ENCODE data around the gene LRRC8A. TPM values are rescaled to one million over a fixed set of nuclear protein-coding genes. Genes with fewer than 3 reads are reported as not detected.
A peak's percentile ranks its signal among the peaks of the same experiment; 100 is the strongest.

The LRRC8A gene
- total and polyA plus RNA-seq, 2 of the 13 experiments (the other 11 are each of a cell fraction or from before 2014, with no cell fraction given) = 16.1 to 40.6 TPM

DNA sequence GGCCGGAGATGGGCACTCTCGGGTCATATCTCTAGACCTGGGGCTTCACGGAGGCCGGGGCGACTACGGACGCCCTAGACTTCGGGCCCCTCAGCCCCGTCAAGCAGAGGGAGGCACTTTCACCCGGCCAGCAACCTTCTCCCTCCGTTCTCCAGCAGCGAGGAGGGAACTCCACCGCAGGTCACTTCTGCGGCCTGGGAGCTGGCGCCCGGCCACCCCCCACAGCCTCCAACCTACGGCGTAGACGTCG, 65.3 kb downstream of the LRRC8A start (continued):
- TF ChIP-seq, protein P1, sequence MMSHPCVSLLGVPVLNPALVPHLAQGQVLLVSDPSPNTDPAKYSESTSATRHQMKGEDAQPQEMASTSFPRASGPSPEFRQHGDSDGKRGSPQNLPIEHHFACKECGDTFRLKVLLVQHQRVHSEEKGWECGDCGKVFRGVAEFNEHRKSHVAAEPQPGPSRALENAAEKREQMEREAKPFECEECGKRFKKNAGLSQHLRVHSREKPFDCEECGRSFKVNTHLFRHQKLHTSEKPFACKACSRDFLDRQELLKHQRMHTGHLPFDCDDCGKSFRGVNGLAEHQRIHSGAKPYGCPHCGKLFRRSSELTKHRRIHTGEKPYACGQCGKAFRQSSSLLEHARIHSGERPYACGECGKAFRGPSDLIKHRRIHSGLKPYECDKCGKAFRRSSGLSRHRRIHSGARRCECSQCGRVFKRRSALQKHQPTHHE (CRISPR knock-in tag; IDR thresholded peaks at IDR 0.05; ENCODE audit: borderline replicate concordance) = 0 out of 2 replicates have a peak, but pooled peaks have one; percentile 69
- TF ChIP-seq ZNF256 (CRISPR knock-in tag; conservative IDR thresholded peaks at IDR 0.05) (peak; percentile 42; the same call in 1 of the 2 replicates), GZF1 (CRISPR knock-in tag; IDR thresholded peaks at IDR 0.05) (no peak), ZNF431 (CRISPR knock-in tag; IDR thresholded peaks at IDR 0.05; ENCODE audit: borderline replicate concordance, low read depth) (no peak), NFE2 (CRISPR knock-in tag; IDR thresholded peaks at IDR 0.05) (no peak), ZNF337 (CRISPR knock-in tag; IDR thresholded peaks at IDR 0.05; ENCODE audit: borderline replicate concordance, low read depth) (no peak), MIER2 (CRISPR knock-in tag; IDR thresholded peaks at IDR 0.05) (no peak), ZNF430 (CRISPR knock-in tag; IDR thresholded peaks at IDR 0.05) (no peak), ZNF672 (CRISPR knock-in tag; IDR thresholded peaks at IDR 0.05) (no peak), YEATS2 (CRISPR knock-in tag; IDR thresholded peaks at IDR 0.05; ENCODE audit: borderline replicate concordance) (no peak), RARA (CRISPR knock-in tag; IDR thresholded peaks at IDR 0.05) (no peak), KDM4B (CRISPR knock-in tag; IDR thresholded peaks at IDR 0.05) (no peak), XBP1 (CRISPR knock-in tag; IDR thresholded peaks at IDR 0.05) (no peak), PAWR (CRISPR knock-in tag; IDR thresholded peaks at IDR 0.05; ENCODE audit: borderline replicate concordance) (no peak), MTF2 (CRISPR knock-in tag; IDR thresholded peaks at IDR 0.05; ENCODE audit: borderline replicate concordance) (no peak), ZNF547 (CRISPR knock-in tag; IDR thresholded peaks at IDR 0.05) (no peak), RCOR2 (CRISPR knock-in tag; IDR thresholded peaks at IDR 0.05) (no peak), ZNF570 (CRISPR knock-in tag; IDR thresholded peaks at IDR 0.05; ENCODE audit: borderline replicate concordance) (no peak)
- TF ChIP-seq, protein P2, sequence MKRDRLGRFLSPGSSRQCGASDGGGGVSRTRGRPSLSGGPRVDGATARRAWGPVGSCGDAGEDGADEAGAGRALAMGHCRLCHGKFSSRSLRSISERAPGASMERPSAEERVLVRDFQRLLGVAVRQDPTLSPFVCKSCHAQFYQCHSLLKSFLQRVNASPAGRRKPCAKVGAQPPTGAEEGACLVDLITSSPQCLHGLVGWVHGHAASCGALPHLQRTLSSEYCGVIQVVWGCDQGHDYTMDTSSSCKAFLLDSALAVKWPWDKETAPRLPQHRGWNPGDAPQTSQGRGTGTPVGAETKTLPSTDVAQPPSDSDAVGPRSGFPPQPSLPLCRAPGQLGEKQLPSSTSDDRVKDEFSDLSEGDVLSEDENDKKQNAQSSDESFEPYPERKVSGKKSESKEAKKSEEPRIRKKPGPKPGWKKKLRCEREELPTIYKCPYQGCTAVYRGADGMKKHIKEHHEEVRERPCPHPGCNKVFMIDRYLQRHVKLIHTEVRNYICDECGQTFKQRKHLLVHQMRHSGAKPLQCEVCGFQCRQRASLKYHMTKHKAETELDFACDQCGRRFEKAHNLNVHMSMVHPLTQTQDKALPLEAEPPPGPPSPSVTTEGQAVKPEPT (CRISPR knock-in tag; IDR thresholded peaks at IDR 0.05; ENCODE audit: low read depth) = 0 out of 2 replicates have a peak, but pooled peaks have one; percentile 3
- TF ChIP-seq, protein P3, sequence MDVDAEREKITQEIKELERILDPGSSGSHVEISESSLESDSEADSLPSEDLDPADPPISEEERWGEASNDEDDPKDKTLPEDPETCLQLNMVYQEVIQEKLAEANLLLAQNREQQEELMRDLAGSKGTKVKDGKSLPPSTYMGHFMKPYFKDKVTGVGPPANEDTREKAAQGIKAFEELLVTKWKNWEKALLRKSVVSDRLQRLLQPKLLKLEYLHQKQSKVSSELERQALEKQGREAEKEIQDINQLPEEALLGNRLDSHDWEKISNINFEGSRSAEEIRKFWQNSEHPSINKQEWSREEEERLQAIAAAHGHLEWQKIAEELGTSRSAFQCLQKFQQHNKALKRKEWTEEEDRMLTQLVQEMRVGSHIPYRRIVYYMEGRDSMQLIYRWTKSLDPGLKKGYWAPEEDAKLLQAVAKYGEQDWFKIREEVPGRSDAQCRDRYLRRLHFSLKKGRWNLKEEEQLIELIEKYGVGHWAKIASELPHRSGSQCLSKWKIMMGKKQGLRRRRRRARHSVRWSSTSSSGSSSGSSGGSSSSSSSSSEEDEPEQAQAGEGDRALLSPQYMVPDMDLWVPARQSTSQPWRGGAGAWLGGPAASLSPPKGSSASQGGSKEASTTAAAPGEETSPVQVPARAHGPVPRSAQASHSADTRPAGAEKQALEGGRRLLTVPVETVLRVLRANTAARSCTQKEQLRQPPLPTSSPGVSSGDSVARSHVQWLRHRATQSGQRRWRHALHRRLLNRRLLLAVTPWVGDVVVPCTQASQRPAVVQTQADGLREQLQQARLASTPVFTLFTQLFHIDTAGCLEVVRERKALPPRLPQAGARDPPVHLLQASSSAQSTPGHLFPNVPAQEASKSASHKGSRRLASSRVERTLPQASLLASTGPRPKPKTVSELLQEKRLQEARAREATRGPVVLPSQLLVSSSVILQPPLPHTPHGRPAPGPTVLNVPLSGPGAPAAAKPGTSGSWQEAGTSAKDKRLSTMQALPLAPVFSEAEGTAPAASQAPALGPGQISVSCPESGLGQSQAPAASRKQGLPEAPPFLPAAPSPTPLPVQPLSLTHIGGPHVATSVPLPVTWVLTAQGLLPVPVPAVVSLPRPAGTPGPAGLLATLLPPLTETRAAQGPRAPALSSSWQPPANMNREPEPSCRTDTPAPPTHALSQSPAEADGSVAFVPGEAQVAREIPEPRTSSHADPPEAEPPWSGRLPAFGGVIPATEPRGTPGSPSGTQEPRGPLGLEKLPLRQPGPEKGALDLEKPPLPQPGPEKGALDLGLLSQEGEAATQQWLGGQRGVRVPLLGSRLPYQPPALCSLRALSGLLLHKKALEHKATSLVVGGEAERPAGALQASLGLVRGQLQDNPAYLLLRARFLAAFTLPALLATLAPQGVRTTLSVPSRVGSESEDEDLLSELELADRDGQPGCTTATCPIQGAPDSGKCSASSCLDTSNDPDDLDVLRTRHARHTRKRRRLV (CRISPR knock-in tag; IDR thresholded peaks at IDR 0.05) = no peak
- TF ChIP-seq, protein P4, sequence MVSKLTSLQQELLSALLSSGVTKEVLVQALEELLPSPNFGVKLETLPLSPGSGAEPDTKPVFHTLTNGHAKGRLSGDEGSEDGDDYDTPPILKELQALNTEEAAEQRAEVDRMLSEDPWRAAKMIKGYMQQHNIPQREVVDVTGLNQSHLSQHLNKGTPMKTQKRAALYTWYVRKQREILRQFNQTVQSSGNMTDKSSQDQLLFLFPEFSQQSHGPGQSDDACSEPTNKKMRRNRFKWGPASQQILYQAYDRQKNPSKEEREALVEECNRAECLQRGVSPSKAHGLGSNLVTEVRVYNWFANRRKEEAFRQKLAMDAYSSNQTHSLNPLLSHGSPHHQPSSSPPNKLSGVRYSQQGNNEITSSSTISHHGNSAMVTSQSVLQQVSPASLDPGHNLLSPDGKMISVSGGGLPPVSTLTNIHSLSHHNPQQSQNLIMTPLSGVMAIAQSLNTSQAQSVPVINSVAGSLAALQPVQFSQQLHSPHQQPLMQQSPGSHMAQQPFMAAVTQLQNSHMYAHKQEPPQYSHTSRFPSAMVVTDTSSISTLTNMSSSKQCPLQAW (CRISPR knock-in tag; IDR thresholded peaks at IDR 0.05) = peak; percentile 54
